Esophagus squamous epithelium (tissue), 5 donors: Measurements from ENCODE around the gene MYG1. TPM values are rescaled to one million over a fixed set of nuclear protein-coding genes. Genes with fewer than 3 reads are reported as not detected.

Source experiments
- DNase-seq: peaks from one replicate; lab custom pipeline; 2025; lab: John Stamatoyannopoulos, UW
- H3K27ac ChIP-seq, 4 donors: fragments of 200-600 bp; sonication (generic); one replicate each; pipeline ENCODE4 v1.5.1; 2016 to 2019; ENCODE audit warnings: mild to moderate bottlenecking in 1 of 4
- H3K27me3 ChIP-seq, 4 donors: fragments of 200-600 bp; sonication (generic); 1 replicate in 3 of 4; 2 replicates in 1 of 4; pipeline versions ENCODE4 v1.5.1 to v1.6.0; 2017 to 2021; ENCODE audit warnings: antibody characterized with exemption in 1 of 4
- H3K36me3 ChIP-seq, 3 donors: fragments of 200-600 bp; sonication (generic); one replicate each; pipeline ENCODE4 v1.5.1; 2016 to 2019
- H3K4me1 ChIP-seq, 3 donors: fragments of 200-600 bp; sonication (generic); one replicate each; pipeline ENCODE4 v1.5.1; 2017 to 2019
- H3K4me3 ChIP-seq, 4 donors: fragments of 200-600 bp; sonication (generic); 1 replicate in 3 of 4; 2 replicates in 1 of 4; pipeline ENCODE4 v1.5.1; 2016 to 2019; ENCODE audit warnings: mild to moderate bottlenecking in 2 of 4, moderate library complexity in 1 of 4
- H3K9me3 ChIP-seq, 3 donors: fragments of 200-600 bp; sonication (generic); one replicate each; pipeline ENCODE4 v1.5.1; 2016 to 2019
- POLR2A ChIP-seq, 4 donors: fragments of 450-650 bp; IDR thresholded peaks; one replicate each; pipeline ENCODE4 v1.6.1; 2017; ENCODE audit warnings: antibody characterized with exemption in 4 of 4, mild to moderate bottlenecking in 4 of 4, moderate library complexity in 3 of 4
- WGBS, 2 donors: methylation state at CpG; one replicate each; pipeline ENCODE4 v1.1.5; 2018; 5-methylcytosine and 5-hydroxymethylcytosine counted together
- intact Hi-C: fragments of 100-400 bp; cut with DNase I; formaldehyde crosslinking; loops from one replicate; pipeline ENCODE4 v1.15.0; 2022
- total RNA-seq, 4 donors: library from RNA; depleted of rRNA; stranded (reverse); fragments of >200 nt; gene quantifications; one replicate each; pipeline ENCODE4 v1.1.0, GENCODE V29; 2016
- TF ChIP-seq, protein P1 (sequence below), 6 experiments: fragments of 450-650 bp in 4 of 6; fragments of 200-600 bp in 2 of 6; sonication (generic) in 2 of 6; IDR thresholded peaks; one replicate each; pipeline ENCODE4 v1.5.1; 2016 to 2019; ENCODE audit warnings: antibody characterized with exemption in 6 of 6, mild to moderate bottlenecking in 4 of 6, moderate library complexity in 4 of 6
- donor health status: DM: yes; HTN: yes; CAD: no.

The MYG1 gene
- total RNA-seq, 4 donors from 2014 or later, result 25.2 to 33.2 (median 28.3) TPM

DNA sequence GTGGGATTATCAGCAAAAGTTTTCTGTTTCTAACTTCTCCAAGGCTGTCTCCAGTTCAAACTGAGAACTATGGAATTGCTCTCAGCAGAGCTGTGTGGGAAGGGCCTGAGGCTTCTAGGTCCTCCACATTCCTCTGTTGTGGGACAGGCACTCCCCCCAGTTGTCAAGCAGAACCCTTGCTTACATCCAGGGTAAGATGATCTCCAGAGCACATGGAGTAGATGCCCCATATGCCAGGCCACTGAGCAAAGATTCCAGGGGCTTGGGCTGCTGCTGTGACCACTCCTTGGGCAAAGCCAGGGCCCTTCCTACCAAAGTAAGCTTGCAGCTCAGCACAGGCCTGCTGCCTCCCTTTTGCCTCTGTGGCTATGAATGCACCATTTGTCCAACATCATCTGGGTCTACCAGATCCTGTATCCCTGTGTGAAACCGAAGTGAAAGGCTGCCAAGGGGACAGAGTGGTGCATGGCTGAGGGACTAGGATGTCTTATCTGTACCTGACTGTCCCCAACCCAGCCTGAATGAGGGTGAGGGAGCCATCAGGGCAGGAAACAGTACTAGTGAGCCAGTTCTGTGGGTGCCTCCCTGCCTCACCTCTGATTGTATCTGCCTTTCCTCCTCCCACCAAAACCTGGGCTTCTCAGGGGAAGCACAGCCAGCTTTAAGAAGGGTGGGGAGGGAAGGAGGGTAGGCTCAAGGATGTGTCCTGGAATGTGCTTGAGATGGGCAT is 44.5 kb upstream of the MYG1 start:
- Histone ChIP-seq H3K4me1 (peaks cover 23 to 52% (median 32%) of the 10 kb centered on the region in 3 donors), H3K4me3 (no peak overlapping the region), H3K9me3 (no peaks in the 10 kb centered on the region), H3K27ac (peak overlapping the region in 3 of 4 donors; percentile 12 to 57 (median 45)), H3K36me3 (peaks cover 0 to 40% (median 8%) of the 10 kb centered on the region in 3 donors), H3K27me3 (no peaks in the 10 kb centered on the region)
- 89% methylated on average over 1 of the region's 1 CpG; no CpG with 5 or more reads in 1 of the 2 donors for WGBS, 2 donors
- intact Hi-C loops, result loop anchor here (5.0 kb wide), 1 partner anchor 38 kb away; no protein-coding TSS in a partner anchor
- DNase-seq, result no peak
- TF ChIP-seq, protein P1, sequence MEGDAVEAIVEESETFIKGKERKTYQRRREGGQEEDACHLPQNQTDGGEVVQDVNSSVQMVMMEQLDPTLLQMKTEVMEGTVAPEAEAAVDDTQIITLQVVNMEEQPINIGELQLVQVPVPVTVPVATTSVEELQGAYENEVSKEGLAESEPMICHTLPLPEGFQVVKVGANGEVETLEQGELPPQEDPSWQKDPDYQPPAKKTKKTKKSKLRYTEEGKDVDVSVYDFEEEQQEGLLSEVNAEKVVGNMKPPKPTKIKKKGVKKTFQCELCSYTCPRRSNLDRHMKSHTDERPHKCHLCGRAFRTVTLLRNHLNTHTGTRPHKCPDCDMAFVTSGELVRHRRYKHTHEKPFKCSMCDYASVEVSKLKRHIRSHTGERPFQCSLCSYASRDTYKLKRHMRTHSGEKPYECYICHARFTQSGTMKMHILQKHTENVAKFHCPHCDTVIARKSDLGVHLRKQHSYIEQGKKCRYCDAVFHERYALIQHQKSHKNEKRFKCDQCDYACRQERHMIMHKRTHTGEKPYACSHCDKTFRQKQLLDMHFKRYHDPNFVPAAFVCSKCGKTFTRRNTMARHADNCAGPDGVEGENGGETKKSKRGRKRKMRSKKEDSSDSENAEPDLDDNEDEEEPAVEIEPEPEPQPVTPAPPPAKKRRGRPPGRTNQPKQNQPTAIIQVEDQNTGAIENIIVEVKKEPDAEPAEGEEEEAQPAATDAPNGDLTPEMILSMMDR (IDR thresholded peaks at IDR 0.05), result no peak
- TF ChIP-seq POLR2A (IDR thresholded peaks at IDR 0.05), result no peak

DNA sequence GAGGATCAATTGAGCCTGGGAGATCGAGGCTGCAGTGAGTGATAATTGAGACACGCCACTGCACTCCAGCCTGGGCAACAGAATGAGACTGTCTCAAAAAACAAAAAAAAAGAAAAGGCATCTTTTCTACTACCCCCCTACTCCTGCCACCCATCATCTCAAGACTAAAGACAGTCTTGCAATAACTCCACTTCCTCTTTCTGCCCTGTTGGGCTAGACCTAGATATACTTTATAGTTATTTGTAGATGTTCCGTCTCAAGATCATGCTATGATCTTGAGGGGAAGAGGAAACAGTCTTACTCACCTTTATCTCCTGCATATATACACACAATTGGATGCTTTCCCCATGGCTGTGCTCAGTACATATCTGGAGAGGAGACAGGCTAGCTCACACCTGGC is 43.5 kb upstream of the MYG1 start:
- H3K4me1 ChIP-seq, result peaks cover 20 to 45% (median 29%) of the 10 kb centered on the region in 3 donors
- H3K36me3 ChIP-seq, result peaks cover 0 to 40% (median 8%) of the 10 kb centered on the region in 3 donors
- DNase-seq, result no peak
- TF ChIP-seq POLR2A (IDR thresholded peaks at IDR 0.05), result no peak
- TF ChIP-seq, protein P1 (IDR thresholded peaks at IDR 0.05), result no peak
- H3K27ac ChIP-seq, result no peak overlapping the region
- H3K27me3 ChIP-seq, result no peaks in the 10 kb centered on the region
- 53 to 67% methylated on average over 3 of the region's 3 CpGs for WGBS, 2 donors
- H3K9me3 ChIP-seq, result no peaks in the 10 kb centered on the region
- no peak overlapping the region for H3K4me3 ChIP-seq
- intact Hi-C loops, result no loop called here

DNA sequence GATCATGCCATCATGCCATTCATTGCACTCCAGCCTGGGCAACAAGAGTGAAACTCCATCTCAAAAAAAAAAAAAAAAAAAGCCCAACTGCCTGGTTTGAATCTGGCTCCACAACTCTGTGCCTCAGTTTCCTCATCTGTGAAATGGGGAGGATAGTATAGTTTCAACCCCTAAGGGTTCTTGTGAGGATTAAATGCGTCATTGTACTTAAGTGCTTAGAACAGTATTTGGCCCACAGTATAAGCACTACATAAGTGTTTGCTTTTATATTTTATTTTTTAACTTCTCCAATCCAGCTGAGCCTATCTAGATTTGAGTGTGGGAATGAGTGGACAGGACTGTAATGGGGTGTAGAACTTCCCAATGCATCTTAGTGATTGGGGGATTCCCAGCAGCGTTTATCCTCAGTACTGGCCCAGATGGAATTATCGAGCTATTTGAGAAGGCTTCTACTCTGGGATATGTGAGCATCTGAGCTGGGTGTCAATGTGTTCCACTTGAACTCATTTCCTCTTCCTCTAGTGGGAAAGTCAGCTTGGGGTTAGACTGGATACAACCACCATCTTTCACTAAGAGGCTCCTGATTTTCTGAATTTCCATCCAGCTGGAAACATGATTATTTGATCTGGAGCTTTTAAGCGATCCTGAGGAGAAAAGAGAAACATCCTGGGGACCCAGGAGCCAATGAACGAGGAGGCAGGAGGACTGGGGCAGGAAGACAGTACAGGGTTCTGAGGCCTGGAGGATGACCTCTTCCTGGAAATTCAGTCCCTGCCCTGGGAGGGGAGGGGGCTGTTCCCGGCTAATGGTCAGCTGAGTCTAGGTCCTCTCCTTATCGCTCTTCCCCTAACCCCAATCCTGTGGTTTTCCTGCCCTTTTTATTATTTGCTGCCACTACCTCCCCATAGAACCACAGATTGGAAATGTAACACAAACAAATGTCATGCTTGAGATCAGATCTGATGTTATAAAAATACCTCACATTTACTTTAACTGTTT is 40.7 kb upstream of the MYG1 start:
- DNase-seq, result no peak
- Histone ChIP-seq H3K4me1 (peaks cover 2 to 22% (median 8%) of the 10 kb centered on the region in 3 donors), H3K9me3 (no peaks in the 10 kb centered on the region), H3K4me3 (no peak overlapping the region), H3K27ac (peak overlapping the region in 1 of 4 donors; percentile 21), H3K36me3 (peaks cover 0 to 30% (median 4%) of the 10 kb centered on the region in 3 donors), H3K27me3 (no peaks in the 10 kb centered on the region)
- TF ChIP-seq POLR2A (IDR thresholded peaks at IDR 0.05), result no peak
- TF ChIP-seq, protein P1 (IDR thresholded peaks at IDR 0.05), result no peak
- WGBS, 2 donors, result 64 to 69% methylated on average over 6 to 7 of the region's 7 CpGs
- intact Hi-C loops, result no loop called here

DNA sequence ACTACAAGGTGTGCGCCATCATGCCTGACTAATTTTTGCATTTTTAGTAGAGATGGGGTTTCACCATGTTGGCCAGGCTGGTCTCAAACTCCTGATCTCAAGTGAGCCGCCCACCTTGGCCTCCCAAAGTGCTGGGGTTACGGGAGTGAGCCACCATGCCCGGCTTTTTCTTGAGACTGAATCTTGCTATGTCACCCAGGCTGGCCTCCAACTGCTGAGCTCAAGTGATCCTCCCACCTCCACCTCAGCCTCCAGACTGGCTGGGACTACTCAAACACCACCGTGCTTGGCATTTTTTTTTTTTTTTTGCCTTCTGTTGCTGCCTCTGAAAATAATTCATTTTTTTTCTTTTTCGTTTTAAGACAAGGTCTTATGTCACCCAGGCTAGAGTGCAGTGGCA is 39.6 kb upstream of the MYG1 start:
- intact Hi-C loops, result no loop called here
- 83 to 89% methylated on average over 6 of the region's 6 CpGs for WGBS, 2 donors
- TF ChIP-seq, protein P1 (IDR thresholded peaks at IDR 0.05), result no peak
- no peak for TF ChIP-seq POLR2A (IDR thresholded peaks at IDR 0.05)
- H3K4me3 ChIP-seq, result no peak overlapping the region
- no peak overlapping the region for H3K27ac ChIP-seq
- H3K4me1 ChIP-seq, result peaks cover 0 to 11% (median 2%) of the 10 kb centered on the region in 3 donors
- H3K27me3 ChIP-seq, result no peaks in the 10 kb centered on the region
- DNase-seq, result no peak
- H3K9me3 ChIP-seq, result no peaks in the 10 kb centered on the region
- H3K36me3 ChIP-seq, result peaks cover 0 to 20% (median 0%) of the 10 kb centered on the region in 3 donors
